Motor neuron (in vitro differentiated cells): ENCODE data around the gene COG5. TPM values are rescaled to one million over a fixed set of nuclear protein-coding genes. Genes with fewer than 3 reads are reported as not detected.
A peak's percentile ranks its signal among the peaks of the same experiment; 100 is the strongest.
"Not testable (repeated sequence)": the region's sequence is repeated elsewhere in the genome, so short reads cannot be mapped to it uniquely, and the experiment has no call there.

ENCODE experiments used
- ATAC-seq, 8 experiments: fragments of 200-7000 bp; cut with Tn5 transposase; replicated peaks in 6 of 8; 2 replicates each; pipeline ENCODE4 v1.8.0; 2021; ENCODE audit warnings: mild to moderate bottlenecking in 8 of 8, moderate library complexity in 8 of 8
- H3K27ac ChIP-seq, 2 donors: fragments of 250-450 bp; sonication (Bioruptor Pico); 2 replicates each; pipeline ENCODE4 v1.9.0; 2021; ENCODE audit warnings: antibody characterized with exemption in 2 of 2, mild to moderate bottlenecking in 2 of 2, moderate library complexity in 1 of 2
- H3K4me1 ChIP-seq, 2 donors: fragments of 250-450 bp; sonication (Bioruptor Pico); replicated peaks in 1 of 2; 2 replicates each; pipeline ENCODE4 v1.6.1; 2021; ENCODE audit warnings: antibody characterized with exemption in 2 of 2, mild to moderate bottlenecking in 2 of 2, moderate library complexity in 1 of 2
- H3K4me3 ChIP-seq, 5 donors: fragments of 250-450 bp; sonication (Bioruptor Pico); 2 replicates each; pipeline ENCODE4 v1.9.0; 2021; ENCODE audit warnings: antibody characterized with exemption in 5 of 5, mild to moderate bottlenecking in 5 of 5, moderate library complexity in 4 of 5
- WGBS, 10 experiments: fragments of 450-650 bp; shearing (Covaris generic); methylation state at CpG; one replicate each; pipeline ENCODE4 v1.0.0; 2022; 5-methylcytosine and 5-hydroxymethylcytosine counted together
- in situ Hi-C, 9 experiments: fragments of 400-800 bp; cut with MboI; loops; one replicate each; pipeline ENCODE4 v1.15.0; 2021; ENCODE audit warnings: low sequenced_read_pairs in 9 of 9, low pct_unique_long_range_greater_than_20kb in 2 of 9; ENCODE audit not compliant: unreplicated experiment in 9 of 9
- total RNA-seq, 8 experiments: library from RNA; unstranded; fragments of 300-600 nt; gene quantifications; 2 replicates each; pipeline versions ENCODE4 v1.2.3 to v1.2.4, GENCODE V29; 2022

Gene COG5
- total RNA-seq, 8 experiments from 2014 or later, result 21.6 to 53.2 (median 35.0) TPM

DNA sequence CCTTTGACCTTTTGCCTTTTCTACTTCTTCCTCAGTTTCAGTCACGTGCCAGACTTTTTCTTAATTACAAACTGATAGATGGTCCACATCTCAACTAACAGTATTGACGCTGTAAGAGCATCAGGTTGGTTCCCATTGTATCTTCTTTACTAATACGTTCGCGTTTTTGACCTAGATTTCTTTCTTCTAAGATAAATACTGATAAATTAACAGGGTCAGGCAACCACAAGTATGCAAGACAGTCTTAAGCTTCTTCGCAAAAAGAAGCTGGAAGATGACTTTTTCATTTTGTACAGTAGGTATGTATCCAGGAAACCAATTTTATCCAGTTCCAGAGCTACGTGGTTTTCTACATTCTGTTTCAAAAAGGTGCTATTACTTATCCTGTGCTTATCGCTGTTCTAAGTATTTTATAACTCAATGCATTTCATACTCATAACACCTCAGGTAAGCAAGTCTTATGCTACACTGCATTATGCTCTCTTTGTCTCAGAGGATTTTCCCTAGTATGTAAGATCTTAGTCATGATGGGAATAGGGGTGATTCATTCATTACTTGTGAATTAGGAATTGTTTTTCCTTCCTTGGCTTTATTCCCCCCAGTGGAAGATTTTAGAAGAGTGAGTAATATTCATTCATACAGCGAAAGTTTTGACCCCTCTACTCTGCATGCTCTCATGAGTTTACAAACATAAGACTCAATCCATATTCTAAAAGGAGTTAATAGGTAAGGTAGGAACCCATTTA lies 1.0 kb upstream of the COG5 start:
- peak overlapping the region; percentile 75 to 99 (median 94) for H3K4me3 ChIP-seq
- peak overlapping the region; percentile 78 to 91 for H3K27ac ChIP-seq
- in situ Hi-C loops, result no loop called here
- peaks cover 8 to 11% of the 10 kb centered on the region in 2 donors for H3K4me1 ChIP-seq
- ATAC-seq, result peak in 1 of 8 experiments; percentile 6
- WGBS, 10 experiments, result 4 to 79% (median 64%) methylated on average over 4 to 9 of the region's 9 CpGs

DNA sequence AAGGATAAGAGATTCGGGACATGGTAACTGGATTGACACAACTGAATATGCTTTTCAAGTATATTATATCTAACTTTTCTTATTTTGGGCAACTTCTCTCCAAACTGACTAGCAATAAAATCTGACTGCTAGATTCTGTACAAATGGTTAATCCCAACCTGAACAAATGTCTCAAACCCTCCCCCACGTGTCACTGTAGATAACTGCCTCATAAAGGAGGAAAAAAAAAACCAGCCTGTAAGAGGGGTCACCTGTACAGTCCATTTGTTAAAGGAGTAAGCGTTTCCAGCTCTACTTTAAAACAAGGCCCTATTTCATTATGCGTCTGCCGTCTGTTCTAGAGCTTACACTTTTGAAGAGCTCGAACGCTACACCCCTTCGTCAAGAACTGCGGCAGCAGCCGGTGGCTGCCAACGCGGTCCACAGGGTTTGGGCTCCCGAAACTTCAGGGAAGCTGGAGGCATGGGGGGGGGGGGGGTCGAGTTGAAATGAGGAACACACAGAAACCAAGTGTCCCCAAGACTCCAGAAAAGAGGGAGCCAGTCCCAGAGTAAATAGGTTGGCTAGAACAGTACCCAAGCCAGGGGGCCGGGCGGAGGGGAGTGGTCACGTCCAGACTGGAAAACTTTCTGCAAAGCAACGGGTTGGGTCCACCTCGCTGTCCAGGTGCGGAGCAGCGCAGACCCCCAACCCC lies 492 bp downstream of the COG5 start:
- WGBS, 10 experiments, result 0 to 75% (median 20%) methylated on average over 1 to 7 of the region's 21 CpGs; no CpG with 5 or more reads in 1 of the 10 experiments
- in situ Hi-C loops, result no loop called here
- H3K27ac ChIP-seq, result peak overlapping the region; percentile 78 to 91

DNA sequence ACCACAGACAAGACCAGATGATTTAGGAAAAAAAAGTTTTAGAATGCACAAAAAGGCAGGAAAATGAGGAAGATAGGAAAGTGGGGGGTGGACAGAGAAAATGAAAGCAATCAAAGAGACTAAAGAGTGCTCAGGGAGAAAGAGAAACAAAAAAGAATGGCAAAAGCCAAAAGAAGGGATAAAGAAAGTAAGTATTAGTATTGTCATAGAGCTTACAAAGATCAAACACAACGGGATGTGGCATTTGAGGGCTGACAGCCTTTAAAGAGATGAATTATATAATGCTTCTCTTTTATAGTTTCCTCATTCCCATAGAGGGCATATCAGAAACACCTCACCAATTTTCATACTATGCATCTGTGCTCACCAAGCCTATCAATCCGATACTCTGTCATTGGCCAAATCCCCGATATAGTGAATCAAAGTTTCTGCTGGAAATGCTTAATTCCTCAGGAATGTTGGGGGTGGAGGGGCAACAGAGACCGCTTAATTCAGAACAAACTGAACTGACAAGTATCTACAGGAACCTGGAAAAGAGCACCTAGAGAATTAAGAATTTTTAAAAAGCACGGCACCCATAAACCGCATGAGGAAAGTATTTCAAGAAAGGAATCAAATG lies 2.7 kb downstream of the COG5 start:
- in situ Hi-C loops, result no loop called here
- 72 to 98% (median 91%) methylated on average over 2 to 6 of the region's 6 CpGs for WGBS, 10 experiments
- Histone ChIP-seq H3K4me3 (no peak overlapping the region), H3K4me1 (peaks cover 8 to 11% of the 10 kb centered on the region in 2 donors), H3K27ac (no peak overlapping the region)
- no peak for ATAC-seq

More for the DNA sequence above, 492 bp downstream of the COG5 start:
- Histone ChIP-seq H3K4me3 (peak overlapping the region; percentile 75 to 99 (median 94)), H3K4me1 (peaks cover 8 to 11% of the 10 kb centered on the region in 2 donors)
- peak; percentile 63 to 85 (median 76) for ATAC-seq

DNA sequence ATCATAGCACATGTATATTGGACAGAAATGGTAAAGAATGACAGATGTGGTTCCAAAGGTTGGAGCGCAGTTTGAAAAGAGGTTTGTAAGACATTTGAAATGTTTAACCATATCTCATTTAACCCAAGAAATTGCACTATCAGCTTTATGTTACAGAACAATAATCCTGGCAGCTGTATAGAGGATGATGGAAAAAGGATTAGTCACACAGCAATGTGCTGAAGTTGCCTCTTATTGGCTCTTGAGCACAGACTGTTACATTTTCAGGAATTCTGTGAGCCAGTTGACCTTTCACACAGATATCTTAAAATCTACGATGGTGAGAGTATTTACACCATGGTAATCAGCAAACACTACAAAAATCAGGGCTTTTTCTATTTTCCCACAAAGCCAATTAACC lies 3.9 kb downstream of the COG5 start:
- WGBS, 10 experiments, result 45 to 100% (median 92%) methylated on average over 1 to 2 of the region's 2 CpGs; no CpG with 5 or more reads in 2 of the 10 experiments
- peaks cover 3 to 8% of the 10 kb centered on the region in 2 donors for H3K4me1 ChIP-seq
- H3K27ac ChIP-seq, result no peak overlapping the region
- no peak for ATAC-seq
- in situ Hi-C loops, result no loop called here
- H3K4me3 ChIP-seq, result no peak overlapping the region

DNA sequence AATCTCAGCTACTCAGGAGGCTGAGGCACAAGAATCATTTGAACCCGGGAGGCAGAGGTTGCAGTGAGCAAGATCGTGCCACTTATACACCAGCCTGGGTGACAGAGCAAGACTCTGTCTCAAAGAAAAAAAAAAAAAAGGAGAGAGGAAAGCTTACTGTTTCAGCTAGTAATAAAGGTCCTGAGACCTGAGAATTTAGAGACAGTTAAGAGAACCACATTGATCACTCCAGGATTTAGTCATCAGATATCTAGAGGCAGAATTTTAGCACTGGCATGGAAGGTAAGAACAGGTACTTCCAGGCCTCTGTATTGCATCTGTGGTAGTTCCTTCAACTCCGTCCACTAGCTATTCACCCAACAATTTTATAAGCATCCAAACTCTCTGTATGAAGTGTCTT lies 7.8 kb downstream of the COG5 start:
- in situ Hi-C loops, result no loop called here
- WGBS, 10 experiments, result 80 to 100% (median 100%) methylated on average over 1 to 3 of the region's 3 CpGs; no CpG with 5 or more reads in 3 of the 10 experiments
- ATAC-seq, result no peak
- Histone ChIP-seq H3K4me3 (no peak overlapping the region), H3K4me1 (no peaks in the 10 kb centered on the region), H3K27ac (no peak overlapping the region)

DNA sequence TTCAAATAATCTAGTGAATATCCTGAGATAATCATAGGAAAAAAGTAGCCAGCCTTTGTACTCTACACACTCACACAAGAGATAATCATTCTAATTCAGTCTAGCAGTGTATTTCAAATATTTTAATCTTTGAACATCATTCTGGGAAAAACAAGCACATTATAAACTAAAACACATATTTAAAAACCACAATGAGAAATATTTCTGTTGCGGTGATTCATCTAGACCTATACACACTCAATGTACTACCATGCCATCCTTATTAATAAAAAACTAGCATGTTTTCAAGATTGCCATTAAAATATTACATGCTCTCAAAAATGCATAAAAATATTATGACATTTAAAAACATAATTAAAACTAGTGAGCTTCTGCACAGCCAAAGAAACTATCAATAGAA lies 11.8 kb downstream of the COG5 start:
- Histone ChIP-seq H3K4me3 (no peak overlapping the region), H3K27ac (no peak overlapping the region), H3K4me1 (no peaks in the 10 kb centered on the region)
- in situ Hi-C loops, result no loop called here
- WGBS, 10 experiments, result 25 to 100% (median 100%) methylated on average over 1 of the region's 1 CpG; no CpG with 5 or more reads in 3 of the 10 experiments
- no peak for ATAC-seq

DNA sequence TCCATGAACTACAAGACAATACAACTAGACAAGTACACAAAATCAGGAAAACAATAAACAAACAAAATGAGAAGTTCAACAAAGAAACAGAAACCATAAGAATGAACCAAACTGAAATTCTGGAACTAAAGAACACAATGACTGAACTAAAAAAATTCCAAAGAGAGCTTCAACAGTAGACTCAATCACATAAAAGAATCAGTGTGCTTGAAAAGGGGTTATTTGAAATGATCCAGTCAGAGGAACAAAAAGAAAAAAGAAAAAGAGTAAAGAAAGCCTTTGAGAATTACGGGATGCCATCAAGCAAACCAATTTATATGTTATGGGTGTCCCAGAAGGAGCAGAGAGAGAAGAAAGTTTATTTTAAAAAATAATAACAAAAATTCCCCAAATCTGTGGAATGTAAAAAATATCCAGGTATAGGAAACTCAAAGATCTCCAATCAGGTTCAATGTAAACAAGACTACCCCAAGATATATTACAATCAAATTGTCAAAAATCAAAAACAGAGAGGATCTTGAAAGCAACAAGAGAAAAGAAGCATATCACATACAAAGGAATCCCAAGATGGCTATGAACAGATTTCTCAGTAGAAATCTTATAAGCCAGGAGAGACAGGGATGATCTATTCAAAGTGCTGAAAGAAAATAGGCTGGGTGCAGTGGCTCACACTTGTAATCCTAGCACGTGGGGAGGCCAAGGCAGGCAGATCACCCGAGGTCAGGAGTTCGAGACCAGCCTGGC lies 18.7 kb downstream of the COG5 start:
- no peaks in the 10 kb centered on the region for H3K4me1 ChIP-seq
- no peak for ATAC-seq
- H3K27ac ChIP-seq, result no peak overlapping the region
- no peak overlapping the region for H3K4me3 ChIP-seq
- 81 to 100% (median 100%) methylated on average over 1 to 4 of the region's 4 CpGs for WGBS, 10 experiments
- in situ Hi-C loops, result no loop called here

DNA sequence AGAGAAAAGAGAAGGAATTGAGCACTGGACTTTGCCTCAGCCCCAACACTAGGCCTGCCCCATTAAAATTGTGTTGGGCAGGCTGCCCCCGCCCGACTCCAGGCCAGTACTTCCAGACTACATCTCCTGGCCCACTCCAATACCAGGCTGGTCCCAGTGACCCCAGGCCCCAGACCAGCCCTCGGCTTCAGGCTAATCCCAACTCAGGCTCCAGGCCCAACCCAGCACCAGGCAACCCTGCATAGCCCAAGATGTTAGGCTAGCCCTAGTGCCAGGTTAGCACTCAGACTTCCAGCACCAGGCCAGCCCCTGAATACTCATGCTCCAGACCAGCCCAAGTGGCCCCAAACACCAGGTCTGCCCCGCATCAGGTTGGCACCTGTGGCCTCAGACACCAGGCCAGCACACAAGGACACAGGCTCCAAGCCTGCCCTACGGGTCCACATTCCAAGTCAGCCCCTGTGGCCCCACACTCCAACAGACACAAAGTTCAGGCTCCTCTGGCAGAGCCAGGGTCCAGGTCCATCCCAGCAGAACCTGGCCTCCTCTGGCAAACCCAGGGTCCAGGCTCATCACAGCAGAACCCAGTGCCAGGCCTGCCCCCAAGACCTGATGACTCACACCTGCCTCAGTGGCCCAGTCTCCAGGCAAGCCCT lies 20.3 kb downstream of the COG5 start:
- Histone ChIP-seq H3K27ac (no peak overlapping the region), H3K4me3 (no peak overlapping the region), H3K4me1 (no peaks in the 10 kb centered on the region)
- in situ Hi-C loops, result no loop called here
- ATAC-seq, result no peak
- 70 to 100% (median 80%) methylated on average over 1 to 2 of the region's 5 CpGs; no CpG with 5 or more reads in 7 of the 10 experiments for WGBS, 10 experiments

DNA sequence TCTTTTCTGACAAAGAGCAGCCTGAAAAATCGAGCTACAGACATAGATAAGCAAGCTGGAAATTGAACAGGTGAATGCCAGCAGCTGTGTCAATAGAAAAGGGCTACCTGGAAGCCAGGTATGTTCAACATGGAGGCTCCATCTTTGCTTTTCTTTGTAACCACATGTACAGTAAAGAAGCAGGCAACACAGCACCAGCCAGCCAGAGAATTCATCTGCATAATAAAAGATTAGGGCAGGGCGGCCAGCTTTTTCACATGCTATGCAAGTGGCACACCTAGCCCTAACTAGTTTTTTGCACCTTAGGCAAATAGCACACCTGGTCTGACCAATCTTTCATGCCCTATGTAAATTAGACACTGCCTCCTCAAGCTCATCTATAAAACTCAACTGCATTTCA lies 25.7 kb downstream of the COG5 start:
- no peak for ATAC-seq
- WGBS, 10 experiments, result 45 to 92% (median 75%) methylated on average over 1 to 2 of the region's 2 CpGs; no CpG with 5 or more reads in 2 of the 10 experiments
- Histone ChIP-seq H3K27ac (no peak overlapping the region), H3K4me3 (no peak overlapping the region), H3K4me1 (no peaks in the 10 kb centered on the region)
- in situ Hi-C loops, result no loop called here

DNA sequence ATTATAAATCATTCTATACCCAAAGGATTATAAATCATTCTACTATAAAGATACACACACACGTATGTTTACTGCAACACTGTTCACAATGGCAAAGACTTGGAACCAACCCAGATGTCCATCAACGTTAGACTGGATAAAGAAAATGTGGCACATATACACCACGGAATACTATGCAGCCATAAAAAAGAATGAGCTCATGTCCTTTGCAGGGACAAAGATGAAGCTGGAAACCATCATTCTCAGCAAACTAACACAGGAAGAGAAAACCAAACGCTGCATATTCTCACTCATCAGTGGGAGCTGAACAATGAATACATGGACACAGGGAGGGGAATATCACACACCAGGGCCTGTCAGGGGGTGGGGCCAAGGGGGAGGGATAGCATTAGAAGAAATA lies 26.5 kb downstream of the COG5 start:
- ATAC-seq, H3K27ac ChIP-seq, H3K4me1 ChIP-seq, H3K4me3 ChIP-seq, in situ Hi-C loops: not testable (repeated sequence)
- 86 to 100% (median 100%) methylated on average over 1 to 3 of the region's 4 CpGs; no CpG with 5 or more reads in 2 of the 10 experiments for WGBS, 10 experiments

DNA sequence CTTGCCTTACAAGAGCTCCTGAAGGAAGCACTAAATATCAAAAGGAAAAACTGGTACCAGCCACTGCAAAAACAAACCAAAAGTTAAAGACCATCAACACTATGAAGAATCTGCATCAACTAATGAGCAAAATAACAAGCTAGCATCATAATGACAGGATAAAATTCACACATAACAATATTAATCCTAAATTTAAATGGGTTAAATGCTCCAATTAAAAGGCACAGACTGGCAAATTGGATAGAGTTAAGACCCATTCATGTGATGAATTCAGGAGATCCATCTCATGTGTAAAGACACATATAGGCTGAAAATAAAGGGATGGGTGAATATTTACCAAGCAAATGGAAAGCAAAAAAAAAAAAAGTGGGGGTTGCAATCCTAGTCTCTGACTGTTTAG lies 29.6 kb downstream of the COG5 start:
- Histone ChIP-seq H3K4me3 (no peak overlapping the region), H3K27ac (no peak overlapping the region), H3K4me1 (no peaks in the 10 kb centered on the region)
- in situ Hi-C loops, result no loop called here
- no peak for ATAC-seq

DNA sequence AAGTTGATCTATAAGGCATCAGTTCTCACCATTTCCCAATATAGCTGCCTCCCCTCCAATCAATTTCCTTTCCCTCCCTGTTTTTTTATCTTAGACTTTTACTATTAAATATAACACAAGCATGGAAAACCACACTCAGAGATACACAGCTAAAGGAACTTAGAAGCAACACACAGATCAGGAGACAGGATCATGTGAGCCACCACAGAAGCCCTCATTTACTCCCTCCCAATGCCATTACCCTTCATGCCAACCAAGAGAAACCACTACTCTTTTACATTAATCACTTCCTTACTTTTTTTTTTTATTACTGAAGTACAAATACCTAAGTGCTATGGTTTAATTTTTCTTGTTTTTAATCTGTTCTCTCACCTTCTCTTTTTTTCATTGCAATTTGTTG lies 33.0 kb downstream of the COG5 start:
- in situ Hi-C loops, result no loop called here
- H3K4me1 ChIP-seq, result no peaks in the 10 kb centered on the region
- ATAC-seq, result no peak
- no peak overlapping the region for H3K27ac ChIP-seq
- no peak overlapping the region for H3K4me3 ChIP-seq
